Neuron (in vitro differentiated cells): ENCODE measurements around the gene CCSER1.

Experiments
- H2AFZ ChIP-seq: one replicate; pipeline ENCODE4 v1.6.1; 2013; ENCODE audit warnings: low read depth, mild to moderate bottlenecking, inconsistent platforms, low read length, moderate library complexity
- H3K27me3 ChIP-seq: one replicate; pipeline ENCODE4 v1.6.1; 2013; ENCODE audit warnings: low read length; ENCODE audit not compliant: insufficient read depth
- H3K36me3 ChIP-seq: one replicate; pipeline ENCODE4 v1.6.1; 2013; ENCODE audit warnings: low read length; ENCODE audit not compliant: insufficient read depth
- H3K4me1 ChIP-seq: one replicate; pipeline ENCODE4 v1.6.1; 2013; ENCODE audit warnings: low read length; ENCODE audit not compliant: insufficient read depth
- H3K4me3 ChIP-seq: 2 replicates; pipeline ENCODE4 v1.5.1; 2013; ENCODE audit warnings: mild to moderate bottlenecking, low read length, moderate library complexity
- H3K9me3 ChIP-seq: one replicate; pipeline ENCODE4 v1.6.1; 2013; ENCODE audit warnings: low read length

Gene CCSER1

DNA sequence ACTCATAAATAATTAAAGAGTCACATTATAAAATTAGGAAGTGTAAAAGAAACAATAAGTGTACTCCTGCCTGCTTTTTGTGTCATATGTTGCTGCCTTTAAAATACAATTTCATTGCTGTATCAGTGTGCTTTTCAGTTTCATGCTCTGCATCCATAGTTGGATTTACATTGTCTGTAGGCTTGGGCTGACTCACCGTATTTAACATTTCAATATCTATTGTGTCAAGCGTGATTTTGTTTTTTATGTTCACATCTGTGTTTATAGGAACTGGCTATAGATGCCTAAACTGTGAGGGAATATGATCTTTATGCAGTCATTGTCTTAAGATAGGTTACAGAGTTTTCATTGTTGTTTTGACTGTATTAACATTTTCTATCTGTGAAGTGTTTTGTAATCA, 18.1 kb downstream of the CCSER1 start:
- no peaks in the 10 kb centered on the region for H3K27me3 ChIP-seq
- H3K4me3 ChIP-seq, result no peak overlapping the region
- H3K4me1 ChIP-seq, result peaks cover 18% of the 10 kb centered on the region
- no peaks in the 10 kb centered on the region for H3K36me3 ChIP-seq
- no peak overlapping the region for H2AFZ ChIP-seq
- no peaks in the 10 kb centered on the region for H3K9me3 ChIP-seq

GRCh38 chr4:90146306-90146705, 19.1 kb downstream of the CCSER1 start:
- Histone ChIP-seq H3K9me3 (no peaks in the 10 kb centered on the region), H3K27me3 (no peaks in the 10 kb centered on the region), H2AFZ (no peak overlapping the region), H3K4me3 (no peak overlapping the region), H3K36me3 (no peaks in the 10 kb centered on the region), H3K4me1 (peaks cover 18% of the 10 kb centered on the region)

GRCh38 chr4:90148574-90149148, 21.5 kb downstream of the CCSER1 start:
- no peaks in the 10 kb centered on the region for H3K9me3 ChIP-seq
- H3K27me3 ChIP-seq, result no peaks in the 10 kb centered on the region
- H3K4me3 ChIP-seq, result no peak overlapping the region
- no peak overlapping the region for H2AFZ ChIP-seq
- H3K4me1 ChIP-seq, result peaks cover 11% of the 10 kb centered on the region
- no peaks in the 10 kb centered on the region for H3K36me3 ChIP-seq

- H3K4me3 ChIP-seq, result no peak overlapping the region
- H3K36me3 ChIP-seq, result no peaks in the 10 kb centered on the region
- no peaks in the 10 kb centered on the region for H3K4me1 ChIP-seq
- no peaks in the 10 kb centered on the region for H3K27me3 ChIP-seq
- no peaks in the 10 kb centered on the region for H3K9me3 ChIP-seq
- no peak overlapping the region for H2AFZ ChIP-seq
Observed at GRCh38 chr4:90152024-90152423, 24.8 kb downstream of the CCSER1 start.

DNA sequence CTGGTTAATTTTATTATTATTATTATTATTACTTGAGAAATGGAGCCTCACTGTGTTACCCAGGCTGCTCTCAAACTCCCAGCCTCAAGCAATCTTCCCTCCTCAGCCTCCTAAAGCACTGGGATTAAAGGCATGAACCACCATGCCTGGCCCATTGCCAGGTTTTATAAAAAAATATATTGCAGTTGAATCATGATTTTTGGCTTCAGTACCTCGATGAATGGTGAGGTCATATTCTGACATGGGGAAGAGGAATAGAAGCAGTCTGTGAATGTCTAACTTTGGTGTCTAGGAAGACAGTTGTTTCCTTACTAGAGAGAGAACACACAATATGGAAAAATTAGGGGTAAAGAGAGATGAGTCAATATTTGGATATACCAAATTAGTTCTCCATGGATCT, 32.0 kb downstream of the CCSER1 start:
- Histone ChIP-seq H3K4me1 (no peaks in the 10 kb centered on the region), H3K4me3 (no peak overlapping the region), H3K27me3 (no peaks in the 10 kb centered on the region), H3K9me3 (no peaks in the 10 kb centered on the region), H2AFZ (no peak overlapping the region), H3K36me3 (no peaks in the 10 kb centered on the region)

- Histone ChIP-seq H2AFZ (no peak overlapping the region), H3K27me3 (no peaks in the 10 kb centered on the region), H3K4me3 (no peak overlapping the region), H3K36me3 (no peaks in the 10 kb centered on the region), H3K9me3 (no peaks in the 10 kb centered on the region), H3K4me1 (no peaks in the 10 kb centered on the region)
Observed at GRCh38 chr4:90160044-90160443, 32.9 kb downstream of the CCSER1 start.

- Histone ChIP-seq H3K4me1 (no peaks in the 10 kb centered on the region), H3K4me3 (no peak overlapping the region), H2AFZ (no peak overlapping the region), H3K36me3 (no peaks in the 10 kb centered on the region), H3K27me3 (no peaks in the 10 kb centered on the region), H3K9me3 (no peaks in the 10 kb centered on the region)
Observed at GRCh38 chr4:90162566-90162965, 35.4 kb downstream of the CCSER1 start.

- Histone ChIP-seq H3K27me3 (no peaks in the 10 kb centered on the region), H2AFZ (no peak overlapping the region), H3K4me3 (no peak overlapping the region), H3K4me1 (no peaks in the 10 kb centered on the region), H3K9me3 (no peaks in the 10 kb centered on the region), H3K36me3 (no peaks in the 10 kb centered on the region)
Observed at GRCh38 chr4:90163872-90164271, 36.7 kb downstream of the CCSER1 start.

GRCh38 chr4:90165883-90166282, 38.7 kb downstream of the CCSER1 start:
- H3K27me3 ChIP-seq, result no peaks in the 10 kb centered on the region
- no peaks in the 10 kb centered on the region for H3K36me3 ChIP-seq
- no peak overlapping the region for H3K4me3 ChIP-seq
- no peaks in the 10 kb centered on the region for H3K9me3 ChIP-seq
- no peaks in the 10 kb centered on the region for H3K4me1 ChIP-seq
- H2AFZ ChIP-seq, result no peak overlapping the region

- H3K4me1 ChIP-seq, result no peaks in the 10 kb centered on the region
- no peaks in the 10 kb centered on the region for H3K36me3 ChIP-seq
- no peak overlapping the region for H3K4me3 ChIP-seq
- no peak overlapping the region for H2AFZ ChIP-seq
- no peaks in the 10 kb centered on the region for H3K27me3 ChIP-seq
- no peaks in the 10 kb centered on the region for H3K9me3 ChIP-seq
Observed at GRCh38 chr4:90171491-90171890, 44.3 kb downstream of the CCSER1 start.

GRCh38 chr4:90174621-90175023, 47.4 kb downstream of the CCSER1 start:
- Histone ChIP-seq H2AFZ (no peak overlapping the region), H3K9me3 (no peaks in the 10 kb centered on the region), H3K4me3 (no peak overlapping the region), H3K27me3 (no peaks in the 10 kb centered on the region), H3K4me1 (no peaks in the 10 kb centered on the region), H3K36me3 (no peaks in the 10 kb centered on the region)

DNA sequence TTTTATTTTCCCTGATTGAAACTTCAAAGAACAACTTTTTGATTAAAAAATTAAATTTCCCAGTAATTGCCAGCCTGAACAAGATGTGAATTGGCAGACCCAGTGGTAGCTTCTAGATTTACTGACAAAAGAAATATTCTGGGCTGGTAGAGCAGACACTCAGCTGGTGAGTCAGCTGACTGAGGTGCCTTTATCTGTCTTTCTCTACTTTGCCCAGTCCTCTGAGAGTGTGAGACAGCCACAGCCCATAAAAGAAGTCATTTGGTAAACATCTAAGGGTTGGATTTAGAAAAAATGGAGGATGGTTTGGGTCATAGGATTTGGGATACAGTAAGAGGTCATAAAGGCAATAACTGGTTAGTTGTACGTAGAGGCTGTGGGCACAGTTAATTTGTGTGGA, 54.5 kb downstream of the CCSER1 start:
- H3K27me3 ChIP-seq, result no peaks in the 10 kb centered on the region
- no peaks in the 10 kb centered on the region for H3K9me3 ChIP-seq
- no peaks in the 10 kb centered on the region for H3K4me1 ChIP-seq
- no peaks in the 10 kb centered on the region for H3K36me3 ChIP-seq
- H2AFZ ChIP-seq, result no peak overlapping the region
- H3K4me3 ChIP-seq, result no peak overlapping the region

- Histone ChIP-seq H3K4me1 (no peaks in the 10 kb centered on the region), H3K36me3 (no peaks in the 10 kb centered on the region), H3K9me3 (no peaks in the 10 kb centered on the region), H3K4me3 (no peak overlapping the region), H3K27me3 (no peaks in the 10 kb centered on the region), H2AFZ (no peak overlapping the region)
Observed at GRCh38 chr4:90183254-90183653, 56.1 kb downstream of the CCSER1 start.

DNA sequence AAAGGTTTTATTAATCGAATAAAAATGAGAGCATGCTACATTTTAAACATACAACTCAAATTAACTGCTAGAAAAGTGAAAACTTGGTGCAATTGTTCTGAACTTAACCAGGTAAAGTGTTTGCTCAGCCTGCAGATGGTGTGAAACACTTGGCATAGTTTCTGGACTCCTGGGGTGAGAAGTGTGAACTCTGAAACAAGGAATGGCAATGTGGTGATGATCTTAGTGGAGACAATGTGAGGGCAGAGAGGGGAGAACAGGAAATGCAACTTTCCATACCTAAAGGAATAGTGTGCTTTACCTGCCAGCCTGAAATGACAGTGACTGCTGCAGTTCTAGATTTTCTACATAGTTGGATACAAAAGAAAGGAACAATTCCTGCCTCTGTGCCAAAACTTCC, 57.4 kb downstream of the CCSER1 start:
- Histone ChIP-seq H3K27me3 (no peaks in the 10 kb centered on the region), H2AFZ (no peak overlapping the region), H3K4me3 (no peak overlapping the region), H3K36me3 (no peaks in the 10 kb centered on the region), H3K4me1 (no peaks in the 10 kb centered on the region), H3K9me3 (no peaks in the 10 kb centered on the region)
